NCI-H526 treated with DMSO at 0.1 percent for 48 hours (cell line): ENCODE measurements around the gene AMHR2.

Experiments
- DNase-seq: peaks from one replicate; lab custom pipeline; 2025; lab: John Stamatoyannopoulos, UW

Gene AMHR2

DNA sequence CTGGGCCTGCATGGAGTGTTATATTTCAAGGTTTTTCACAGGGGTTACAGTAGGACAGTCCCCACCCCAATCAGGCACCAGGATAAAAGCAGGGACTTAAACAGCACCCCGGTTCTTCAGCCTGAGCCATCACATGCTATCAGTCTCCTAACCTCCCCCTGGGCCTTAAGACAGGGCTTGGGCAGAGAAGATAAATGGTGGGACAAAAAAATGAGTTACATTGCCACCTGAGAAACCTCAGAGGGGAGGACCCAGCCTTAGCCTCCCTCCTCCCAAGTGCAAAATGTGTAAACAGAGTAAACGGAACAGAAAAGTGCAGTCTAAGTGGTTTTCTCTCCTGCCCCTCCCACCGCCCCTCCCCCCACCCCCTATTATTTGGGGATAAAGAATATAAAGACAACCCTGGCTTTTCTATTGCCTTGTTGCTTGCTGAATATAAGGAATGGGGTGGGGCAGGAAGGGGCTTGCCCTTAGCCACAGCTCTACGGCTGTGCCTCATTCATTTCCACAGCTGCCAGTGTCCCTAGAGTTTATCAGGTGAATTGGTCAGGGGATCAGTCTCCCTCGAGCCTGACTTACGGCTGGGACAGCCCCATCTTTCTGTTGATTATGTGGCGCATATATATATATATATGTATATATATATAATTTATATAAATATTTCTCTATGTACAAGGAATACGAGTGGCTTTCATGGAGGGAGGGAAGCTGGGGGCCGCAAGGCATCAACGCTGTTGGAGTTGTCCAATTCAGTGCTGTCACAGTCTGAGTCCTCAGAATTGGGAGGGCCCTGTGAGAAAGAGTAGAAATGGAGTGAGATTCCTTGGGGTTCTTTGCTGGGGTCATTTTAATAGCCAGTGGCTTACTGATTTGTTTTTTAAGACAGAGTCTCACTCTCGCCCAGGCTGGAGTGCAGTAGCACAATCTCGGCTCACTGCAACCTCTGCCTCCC lies 57.1 kb downstream of the AMHR2 start:
- DNase-seq, result no peak
